CD4-positive, CD25-positive, alpha-beta regulatory T cell (primary cell): ENCODE data around the gene VARS1. TPM values are rescaled to one million over a fixed set of nuclear protein-coding genes. Genes with fewer than 3 reads are reported as not detected.
A peak's percentile ranks its signal among the peaks of the same experiment; 100 is the strongest.
"Not testable (repeated sequence)": the region's sequence is repeated elsewhere in the genome, so short reads cannot be mapped to it uniquely, and the experiment has no call there.

Experiments
- ATAC-seq, 2 donors: fragments of 150-1000 bp; cut with Tn5 transposase; one replicate each; pipeline ENCODE4 v1.10.0; 2021; ENCODE audit warnings: low read depth in 2 of 2, moderate number of reproducible peaks in 2 of 2, moderate library complexity in 1 of 2
- DNase-seq, 3 donors: peaks; one replicate each; pipeline versions ENCODE4 v3.0.0 to v3.0.0-alpha.2; 2012 to 2022; ENCODE audit warnings: mixed read lengths in 1 of 3
- H3K27ac ChIP-seq: one replicate; pipeline ENCODE4 v1.7.0; 2013; ENCODE audit warnings: mild to moderate bottlenecking, low read length; ENCODE audit not compliant: insufficient read depth, poor library complexity, severe bottlenecking
- H3K27me3 ChIP-seq: one replicate; pipeline ENCODE4 v1.7.0; 2013; ENCODE audit warnings: low read length; ENCODE audit not compliant: control insufficient read depth, insufficient read depth
- H3K36me3 ChIP-seq: one replicate; pipeline ENCODE4 v1.7.0; 2013; ENCODE audit warnings: mild to moderate bottlenecking, low read length, moderate library complexity; ENCODE audit not compliant: control insufficient read depth, insufficient read depth
- H3K4me1 ChIP-seq: 2 replicates; pipeline ENCODE4 v1.7.0; 2013; ENCODE audit warnings: mild to moderate bottlenecking, low read length; ENCODE audit not compliant: insufficient read depth, control insufficient read depth, poor library complexity, severe bottlenecking
- H3K4me3 ChIP-seq: one replicate; pipeline ENCODE4 v1.7.0; 2013; ENCODE audit warnings: low read depth, mild to moderate bottlenecking, low read length, moderate library complexity
- H3K9me3 ChIP-seq, 2 experiments: 1 replicate in 1 of 2; 2 replicates in 1 of 2; pipeline ENCODE4 v1.7.0; 2013; ENCODE audit warnings: low read length in 2 of 2, mild to moderate bottlenecking in 1 of 2, moderate library complexity in 1 of 2; ENCODE audit not compliant: control insufficient read depth in 2 of 2
- H3K27ac Mint-ChIP-seq, 3 donors: one replicate each; pipeline ENCODE4 v1.8.0; 2020 to 2022; ENCODE audit warnings: mild to moderate bottlenecking in 3 of 3, mixed read lengths in 3 of 3, moderate library complexity in 2 of 3
- H3K27me3 Mint-ChIP-seq: one replicate; pipeline ENCODE4 v1.8.0; 2022; ENCODE audit warnings: mild to moderate bottlenecking, mixed read lengths
- H3K36me3 Mint-ChIP-seq: one replicate; pipeline ENCODE4 v1.8.0; 2020; ENCODE audit warnings: mixed read lengths
- H3K4me1 Mint-ChIP-seq, 4 donors: one replicate each; pipeline ENCODE4 v1.8.0; 2020 to 2022; ENCODE audit warnings: mixed read lengths in 4 of 4, mild to moderate bottlenecking in 1 of 4
- H3K4me3 Mint-ChIP-seq, 4 donors: one replicate each; pipeline ENCODE4 v1.8.0; 2020 to 2022; ENCODE audit warnings: mild to moderate bottlenecking in 4 of 4, mixed read lengths in 4 of 4, moderate library complexity in 3 of 4
- H3K9me3 Mint-ChIP-seq, 7 donors: one replicate each; pipeline ENCODE4 v1.8.0; 2020 to 2022; ENCODE audit warnings: mixed read lengths in 7 of 7, mild to moderate bottlenecking in 3 of 7, moderate library complexity in 2 of 7
- polyA plus RNA-seq, 4 donors: library from polyadenylated mRNA; unstranded; fragments of 300-500 nt; fragmentation: Illumina TruSeq; gene quantifications; one replicate each; pipeline ENCODE4 v1.2.3, GENCODE V29; 2021
- total RNA-seq: library from RNA; stranded (reverse); gene quantifications from one replicate; pipeline ENCODE4 v1.2.3, GENCODE V29; 2022

VARS1 gene
- total RNA-seq (63.4 TPM), polyA plus RNA-seq (10 to 100 TPM; 27.1 to 45.1 (median 29.9) TPM)

DNA sequence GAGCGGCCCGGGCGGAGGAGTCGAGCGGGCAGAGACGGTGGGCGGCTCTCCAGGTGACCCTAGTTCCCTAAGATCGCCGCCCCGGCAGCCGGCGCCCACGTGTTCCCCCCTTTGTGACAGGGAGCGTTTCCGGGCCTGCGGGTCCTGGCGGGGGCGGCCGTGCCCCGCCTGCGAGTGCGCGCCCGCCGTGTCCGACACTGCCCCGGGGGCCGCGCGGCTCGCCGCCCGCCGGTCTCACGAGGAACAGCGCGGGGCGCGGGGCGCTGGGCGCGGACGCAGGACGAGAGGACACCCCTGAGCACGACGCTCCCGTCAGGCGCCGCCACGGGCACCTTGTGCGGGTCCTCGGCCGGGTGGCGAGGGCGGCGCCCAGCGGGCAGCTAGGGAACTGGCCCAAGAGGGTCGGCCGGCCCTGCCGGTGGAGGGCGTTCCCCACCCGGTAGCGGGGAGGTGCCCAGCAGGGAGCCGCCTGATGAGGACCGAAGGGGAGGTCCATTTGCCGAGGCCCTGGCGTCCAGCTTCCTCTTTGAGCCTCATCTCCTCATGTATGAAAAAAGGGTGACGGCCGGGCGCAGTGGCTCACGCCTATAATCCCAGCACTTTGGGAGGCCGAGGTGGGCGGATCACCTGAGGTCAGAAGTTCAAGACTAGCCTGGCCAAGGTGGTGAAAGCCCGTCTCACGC is at the start of gene VARS1:
Gene VARS1, minus strand, starts transcription at position 137 of the 683 bp plus-strand sequence. CDS start 535 bp downstream, outside the sequence.
- H3K36me3 Mint-ChIP-seq, result peaks cover 8% of the 10 kb centered on the region

GRCh38 chr6:31844507-31844906 is 49.0 kb upstream of the VARS1 start:
- Histone ChIP-seq H3K36me3 (peaks cover 16% of the 10 kb centered on the region), H3K9me3 (no peaks in the 10 kb centered on the region)

More for the DNA sequence above, at the start of gene VARS1:
- peaks cover 5 to 58% (median 32%) of the 10 kb centered on the region in 4 donors for H3K4me1 Mint-ChIP-seq
- Histone ChIP-seq H3K27ac (peak within 1 kb of the TSS; percentile 90), H3K4me1 (peaks cover 46% of the 10 kb centered on the region), H3K4me3 (peak within 1 kb of the TSS; percentile 80), H3K36me3 (peaks cover 5% of the 10 kb centered on the region), H3K9me3 (no peaks in the 10 kb centered on the region), H3K27me3 (no peaks in the 10 kb centered on the region)
- peak within 1 kb of the TSS; percentile 99 for H3K27ac Mint-ChIP-seq
- H3K9me3 Mint-ChIP-seq, result no peaks in the 10 kb centered on the region
- ATAC-seq, result peak; percentile 82 to 83
- H3K27me3 Mint-ChIP-seq, result no peaks in the 10 kb centered on the region
- H3K4me3 Mint-ChIP-seq, result peak within 1 kb of the TSS; percentile 93 to 100 (median 98)
- DNase-seq, result peak; percentile 76 to 89 (median 85)

DNA sequence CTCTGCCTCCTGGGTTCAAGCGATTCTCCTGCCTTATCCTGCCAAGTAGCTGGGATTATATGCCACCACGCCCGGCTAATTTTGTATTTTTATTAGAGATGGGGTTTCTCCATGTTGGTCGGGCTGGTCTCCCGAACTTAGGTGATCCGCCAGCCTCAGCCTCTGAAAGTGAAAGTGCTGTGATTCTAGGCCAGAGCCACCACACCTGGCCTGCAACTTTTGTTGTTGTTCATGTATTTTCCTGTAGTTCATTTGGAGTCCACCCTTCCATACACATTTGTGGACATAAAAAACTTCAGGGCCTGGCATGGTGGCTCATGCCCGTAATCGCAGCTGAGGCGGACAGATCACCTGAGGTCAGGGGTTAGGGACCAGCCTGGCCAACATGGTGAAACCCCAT is 46.5 kb upstream of the VARS1 start:
- no peaks in the 10 kb centered on the region for H3K27me3 Mint-ChIP-seq
- Histone ChIP-seq H3K27ac (no peak overlapping the region), H3K27me3 (no peaks in the 10 kb centered on the region), H3K36me3 (peaks cover 32% of the 10 kb centered on the region), H3K9me3 (no peaks in the 10 kb centered on the region), H3K4me3 (no peak overlapping the region), H3K4me1 (peaks cover 16% of the 10 kb centered on the region)
- H3K27ac Mint-ChIP-seq, result no peak overlapping the region
- H3K4me1 Mint-ChIP-seq, result peaks cover 9 to 28% (median 17%) of the 10 kb centered on the region in 4 donors
- peaks cover 0 to 1% (median 0%) of the 10 kb centered on the region in 7 donors for H3K9me3 Mint-ChIP-seq
- DNase-seq (no peak), ATAC-seq (no peak)
- peaks cover 14% of the 10 kb centered on the region for H3K36me3 Mint-ChIP-seq
- no peak overlapping the region for H3K4me3 Mint-ChIP-seq

More at GRCh38 chr6:31844507-31844906, 49.0 kb upstream of the VARS1 start:
- no peaks in the 10 kb centered on the region for H3K27me3 ChIP-seq
- no peak overlapping the region for H3K4me3 ChIP-seq
- peaks cover 4 to 6% (median 5%) of the 10 kb centered on the region in 4 donors for H3K4me1 Mint-ChIP-seq
- H3K27ac ChIP-seq, result no peak overlapping the region
- peaks cover 0 to under 1% (median 0%) of the 10 kb centered on the region in 7 donors for H3K9me3 Mint-ChIP-seq
- no peak overlapping the region for H3K4me3 Mint-ChIP-seq
- ATAC-seq (no peak), DNase-seq (no peak)
- no peak overlapping the region for H3K27ac Mint-ChIP-seq
- H3K4me1 ChIP-seq, result no peaks in the 10 kb centered on the region
- H3K27me3 Mint-ChIP-seq, result no peaks in the 10 kb centered on the region
- peaks cover under 1% of the 10 kb centered on the region for H3K36me3 Mint-ChIP-seq

DNA sequence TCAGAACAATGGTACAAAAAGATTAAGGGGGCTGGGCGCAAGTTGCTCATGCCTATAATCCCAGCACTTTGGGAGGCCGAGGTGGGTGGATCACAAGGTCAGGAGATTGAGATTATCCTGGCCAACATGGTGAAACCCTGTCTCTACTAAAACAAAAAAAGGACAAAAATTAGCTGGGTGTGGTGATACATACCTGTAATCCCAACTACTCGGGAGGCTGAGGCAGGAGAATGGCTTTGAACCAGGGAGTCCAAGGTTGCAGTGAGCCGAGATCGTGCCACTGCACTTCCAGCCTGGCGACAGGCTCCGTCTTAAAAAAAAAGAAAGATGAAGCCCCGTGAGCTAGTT is 44.2 kb upstream of the VARS1 start:
- H3K4me3 ChIP-seq, DNase-seq, H3K27ac Mint-ChIP-seq, H3K9me3 ChIP-seq, H3K9me3 Mint-ChIP-seq, H3K27me3 ChIP-seq, H3K27ac ChIP-seq, H3K27me3 Mint-ChIP-seq, ATAC-seq: not testable (repeated sequence)
- Mint-ChIP-seq H3K4me3 (peak overlapping the region in 1 of 4 donors; percentile 99), H3K4me1 (peaks cover 16 to 47% (median 29%) of the 10 kb centered on the region in 4 donors), H3K36me3 (peaks cover 23% of the 10 kb centered on the region)
- H3K4me1 ChIP-seq, result peaks cover 38% of the 10 kb centered on the region
- peaks cover 32% of the 10 kb centered on the region for H3K36me3 ChIP-seq

- DNase-seq, result no peak
- Mint-ChIP-seq H3K27me3 (no peaks in the 10 kb centered on the region), H3K4me1 (peaks cover 24 to 54% (median 33%) of the 10 kb centered on the region in 4 donors), H3K27ac (peak overlapping the region in 2 of 3 donors; percentile 43 to 44), H3K4me3 (peak overlapping the region in 2 of 4 donors; percentile 41 to 99), H3K9me3 (peaks cover 0 to 1% (median 0%) of the 10 kb centered on the region in 7 donors), H3K36me3 (peaks cover 24% of the 10 kb centered on the region)
- Histone ChIP-seq H3K36me3 (peaks cover 32% of the 10 kb centered on the region), H3K4me3 (no peak overlapping the region), H3K9me3 (no peaks in the 10 kb centered on the region), H3K27me3 (no peaks in the 10 kb centered on the region), H3K27ac (no peak overlapping the region), H3K4me1 (peaks cover 38% of the 10 kb centered on the region)
- no peak for ATAC-seq
Measured at GRCh38 chr6:31838968-31839367, 43.4 kb upstream of the VARS1 start.

GRCh38 chr6:31838114-31838553 is 42.6 kb upstream of the VARS1 start:
- Mint-ChIP-seq H3K36me3 (peaks cover 24% of the 10 kb centered on the region), H3K27ac (peak overlapping the region in 2 of 3 donors; percentile 55 to 100), H3K4me3 (peak overlapping the region; percentile 61 to 100 (median 98)), H3K4me1 (peaks cover 24 to 56% (median 33%) of the 10 kb centered on the region in 4 donors)
- not testable (repeated sequence) for H3K9me3 Mint-ChIP-seq, DNase-seq, H3K27me3 ChIP-seq, H3K27me3 Mint-ChIP-seq, H3K9me3 ChIP-seq, ATAC-seq
- peak overlapping the region; percentile 96 for H3K4me3 ChIP-seq
- peak overlapping the region; percentile 6 for H3K27ac ChIP-seq
- H3K36me3 ChIP-seq, result peaks cover 32% of the 10 kb centered on the region
- H3K4me1 ChIP-seq, result peaks cover 38% of the 10 kb centered on the region

DNA sequence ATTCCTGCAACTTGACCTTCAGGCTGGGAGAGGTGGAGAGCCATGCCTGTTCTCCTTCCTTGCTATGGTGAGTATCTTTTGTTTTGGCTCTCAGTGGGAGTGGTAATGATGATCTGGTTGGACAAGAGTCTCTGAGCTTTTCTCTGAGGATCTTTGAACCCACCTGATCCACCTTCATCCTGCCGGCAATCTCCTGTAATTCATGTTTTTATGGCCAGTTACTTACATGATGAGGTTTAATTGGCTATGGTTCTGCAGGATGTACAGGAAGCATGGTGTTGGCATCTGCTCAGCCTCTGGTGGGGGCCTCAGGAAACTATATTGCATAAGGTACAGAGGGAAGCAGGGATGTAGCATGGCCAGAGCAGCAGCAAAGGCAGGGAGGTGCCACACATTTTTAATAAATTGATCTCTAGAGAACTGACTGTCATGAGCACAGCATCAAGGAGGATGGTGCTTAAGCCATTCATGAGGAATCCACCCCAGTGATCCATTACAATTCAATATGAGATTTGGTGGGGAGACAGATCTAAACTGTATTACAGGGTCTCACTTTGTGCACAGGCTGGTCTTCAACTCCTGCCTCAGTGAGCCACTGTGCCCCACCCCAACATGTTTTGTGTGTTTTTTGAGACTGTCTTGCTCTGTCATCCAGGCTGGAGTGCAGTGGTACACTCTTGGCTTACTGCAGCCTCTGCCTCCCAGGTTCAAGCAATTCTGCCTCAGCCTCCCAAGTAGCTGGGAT is 42.0 kb upstream of the VARS1 start:
- peak overlapping the region; percentile 96 to 100 (median 99) for H3K27ac Mint-ChIP-seq
- DNase-seq, result no peak
- H3K36me3 ChIP-seq, result peaks cover 32% of the 10 kb centered on the region
- H3K27me3 ChIP-seq, result no peaks in the 10 kb centered on the region
- H3K9me3 ChIP-seq, result no peaks in the 10 kb centered on the region
- H3K4me1 ChIP-seq, result peaks cover 38% of the 10 kb centered on the region
- H3K36me3 Mint-ChIP-seq, result peaks cover 24% of the 10 kb centered on the region
- H3K4me3 Mint-ChIP-seq, result peak overlapping the region; percentile 96 to 100 (median 99)
- no peaks in the 10 kb centered on the region for H3K27me3 Mint-ChIP-seq
- H3K4me3 ChIP-seq, result peak overlapping the region; percentile 96
- peaks cover 0 to 1% (median 0%) of the 10 kb centered on the region in 7 donors for H3K9me3 Mint-ChIP-seq
- peak overlapping the region; percentile 97 for H3K27ac ChIP-seq
- no peak for ATAC-seq
- H3K4me1 Mint-ChIP-seq, result peaks cover 24 to 56% (median 33%) of the 10 kb centered on the region in 4 donors
